K562 (cell line): ENCODE data around the gene POR. TPM values are rescaled to one million over a fixed set of nuclear protein-coding genes. Genes with fewer than 3 reads are reported as not detected.
A peak's percentile ranks its signal among the peaks of the same experiment; 100 is the strongest.

Experiments
- ATAC-seq: fragments of 200-7000 bp; cut with Tn5 transposase; 3 replicates; pipeline ENCODE4 v1.9.1; 2020; ENCODE audit warnings: moderate library complexity
- BruUV-seq: library from RNA; stranded (reverse); fragments of 400-500 nt; replicated peaks from 2 replicates; lab custom pipeline; 2021; lab: Mats Ljungman, UMichigan
- CTCF ChIA-PET: fragments of 300-600 bp; formaldehyde crosslinking; extraction: SDS; loops from one replicate; lab custom pipeline; 2021; ENCODE audit warnings: low intra/inter-chr PET ratio; lab: Yijun Ruan, JAX
- POLR2A ChIA-PET: fragments of 300-600, 350-650 bp; sonication (Branson Sonifier 250); formaldehyde crosslinking; extraction: SDS; loops from one replicate; lab custom pipeline; 2021; ENCODE audit warnings: antibody characterized with exemption, inconsistent platforms; lab: Yijun Ruan, JAX
- DNase-seq, 4 experiments: peaks; one replicate each; pipeline versions ENCODE4 v3.0.0 to v3.0.0-alpha.2; 2011 to 2018; ENCODE audit warnings: low spot score in 3 of 4, mixed read lengths in 3 of 4; ENCODE audit errors: extremely low read depth in 1 of 4
- FAIRE-seq: peaks from 2 replicates; lab custom pipeline; 2011; peaks lifted over from hg19 to GRCh38; lab: Jason Lieb, UNC
- H2AFZ ChIP-seq: 2 replicates; pipeline ENCODE4 v1.6.0; 2011; ENCODE audit warnings: low read depth, low read length, control low read depth, inconsistent platforms
- H3K27ac ChIP-seq: fragments of 200-600 bp; 3 replicates; pipeline ENCODE4 v1.8.0; 2011; ENCODE audit warnings: low read depth, mild to moderate bottlenecking, control low read depth, inconsistent platforms, low read length, moderate library complexity, mixed read lengths; ENCODE audit errors: extremely low read depth
- H3K27me3 ChIP-seq, 2 experiments: fragments of 300-600 bp in 1 of 2; 2 replicates in 1 of 2; 3 replicates in 1 of 2; pipeline versions ENCODE4 v1.6.0 to v1.8.0; 2011; ENCODE audit warnings: inconsistent platforms in 2 of 2, low read length in 2 of 2, mild to moderate bottlenecking in 1 of 2, mixed read lengths in 1 of 2, moderate library complexity in 1 of 2; ENCODE audit not compliant: control insufficient read depth in 2 of 2, insufficient read depth in 2 of 2
- H3K36me3 ChIP-seq: fragments of 300-600 bp; 3 replicates; pipeline ENCODE4 v1.8.0; 2011; ENCODE audit warnings: mild to moderate bottlenecking, low read length, inconsistent platforms; ENCODE audit not compliant: control insufficient read depth, insufficient read depth
- H3K4me1 ChIP-seq, 2 experiments: fragments of 200-600 bp in 1 of 2; replicated peaks in 1 of 2; 2 replicates in 1 of 2; 3 replicates in 1 of 2; pipeline versions ENCODE4 v1.5.1 to v1.8.0; 2011; ENCODE audit warnings: inconsistent platforms in 2 of 2, low read length in 2 of 2, mild to moderate bottlenecking in 1 of 2, mixed read lengths in 1 of 2, moderate library complexity in 1 of 2; ENCODE audit not compliant: control insufficient read depth in 2 of 2, insufficient read depth in 2 of 2
- H3K4me2 ChIP-seq: 2 replicates; pipeline ENCODE4 v1.6.1; 2011; ENCODE audit warnings: low read length, control low read depth, inconsistent platforms, mixed read lengths; ENCODE audit not compliant: insufficient read depth
- H3K4me3 ChIP-seq: fragments of 200-600 bp; sonication (generic), shearing (Covaris generic); 2 replicates; pipeline ENCODE4 v1.5.1; 2016; ENCODE audit warnings: control low read depth, inconsistent platforms
- H3K79me2 ChIP-seq: fragments of 200-600 bp; 3 replicates; pipeline ENCODE4 v1.8.0; 2011; ENCODE audit warnings: low read length, inconsistent platforms; ENCODE audit not compliant: control insufficient read depth, insufficient read depth
- H3K9ac ChIP-seq, 2 experiments: 2 replicates each; pipeline versions ENCODE4 v1.6.0 to v1.6.1; 2011; ENCODE audit warnings: low read depth in 2 of 2, low read length in 2 of 2, control low read depth in 1 of 2, inconsistent platforms in 1 of 2, mild to moderate bottlenecking in 1 of 2, mixed read lengths in 1 of 2; ENCODE audit not compliant: insufficient read depth in 1 of 2
- H3K9me1 ChIP-seq: one replicate; pipeline ENCODE4 v1.6.0; 2011; ENCODE audit warnings: inconsistent platforms, mild to moderate bottlenecking, low read length, moderate library complexity; ENCODE audit not compliant: control insufficient read depth, insufficient read depth
- H3K9me3 ChIP-seq: replicated peaks from 2 replicates; pipeline ENCODE4 v1.5.1; 2011; ENCODE audit warnings: low read depth, low read length, inconsistent platforms; ENCODE audit not compliant: control insufficient read depth, insufficient read depth
- H4K20me1 ChIP-seq: replicated peaks from 2 replicates; pipeline ENCODE4 v1.6.1; 2011; ENCODE audit warnings: low read length, inconsistent platforms, mixed read lengths; ENCODE audit not compliant: control insufficient read depth, insufficient read depth
- ATF3 ChIP-seq, 2 experiments: fragments of 450-650 bp in 1 of 2; sonication (generic) in 1 of 2; formaldehyde crosslinking in 1 of 2; IDR thresholded peaks in 1 of 2; conservative IDR thresholded peaks in 1 of 2; 2 replicates each; pipeline versions ENCODE4 v1.6.1 to v1.8.1; 2016 to 2023; ENCODE audit warnings: mild to moderate bottlenecking in 2 of 2, moderate library complexity in 2 of 2, inconsistent platforms in 1 of 2, missing genetic modification reagents in 1 of 2
- CBFA2T3 ChIP-seq: fragments of 450-650 bp; IDR thresholded peaks from 2 replicates; pipeline ENCODE4 v1.6.1; 2017
- ELF2 ChIP-seq: fragments of 250-450 bp; sonication (Bioruptor Pico); IDR thresholded peaks from 2 replicates; pipeline ENCODE4 v1.5.0; 2021; ENCODE audit warnings: mild to moderate bottlenecking
- ETV5 ChIP-seq: sonication (generic); formaldehyde crosslinking; IDR thresholded peaks from 2 replicates; pipeline ENCODE4 v1.4.0; 2020; ENCODE audit warnings: low read depth, mild to moderate bottlenecking, missing genetic modification reagents
- MNT ChIP-seq, 2 experiments: fragments of 450-650 bp; conservative IDR thresholded peaks; 2 replicates each; pipeline ENCODE4 v1.6.1; 2017; ENCODE audit warnings: mild to moderate bottlenecking in 2 of 2, moderate library complexity in 2 of 2
- NFE2 ChIP-seq: IDR thresholded peaks from 2 replicates; pipeline ENCODE4 v1.6.1; 2014; ENCODE audit warnings: antibody characterized with exemption, low read depth
- PRDM10 ChIP-seq: fragments of 450-650 bp; IDR thresholded peaks from 2 replicates; pipeline ENCODE4 v1.6.1; 2018; ENCODE audit not compliant: partially characterized antibody
- RBM14 ChIP-seq: fragments of 200-400 bp; formaldehyde crosslinking; IDR thresholded peaks from 2 replicates; pipeline ENCODE4 v1.6.1; 2018; ENCODE audit warnings: low read depth, mild to moderate bottlenecking, low read length, moderate library complexity, borderline replicate concordance; ENCODE audit not compliant: insufficient read depth
- SMAD2 ChIP-seq: fragments of 150-350 bp; IDR thresholded peaks from 2 replicates; pipeline ENCODE4 v1.6.1; 2014; ENCODE audit warnings: low read depth, mild to moderate bottlenecking, low read length
- TBL1XR1 ChIP-seq, 2 experiments: IDR thresholded peaks; 2 replicates each; pipeline ENCODE4 v1.6.1; 2012; ENCODE audit warnings: improper control_type of control experiment in 2 of 2, low read length in 2 of 2, mild to moderate bottlenecking in 1 of 2
- YY1 ChIP-seq, 3 experiments: IDR thresholded peaks; 2 replicates each; pipeline ENCODE4 v1.6.1; 2011; ENCODE audit warnings: low read length in 2 of 3, mild to moderate bottlenecking in 2 of 3, moderate library complexity in 2 of 3, borderline replicate concordance in 1 of 3, control low read depth in 1 of 3, low read depth in 1 of 3; ENCODE audit not compliant: insufficient read depth in 3 of 3, insufficient replicate concordance in 2 of 3, control insufficient read depth in 1 of 3, insufficient read length in 1 of 3; ENCODE audit errors: extremely low read depth in 1 of 3
- ZFP1 ChIP-seq: fragments of 450-650 bp; formaldehyde crosslinking; IDR thresholded peaks from 2 replicates; pipeline ENCODE4 v1.4.0; 2020; ENCODE audit warnings: mild to moderate bottlenecking, mixed read lengths
- WGBS: fragments of 100-300 bp; shearing (Covaris generic); methylation state at CpG from one replicate; pipeline ENCODE4 v1.1.6; 2016; ENCODE audit warnings: low coverage, mixed read lengths; ENCODE audit not compliant: insufficient coverage; ENCODE audit errors: missing lambda C conversion rate; 5-methylcytosine and 5-hydroxymethylcytosine counted together
- in situ Hi-C: fragments of 300-500 bp; cut with MboI; formaldehyde crosslinking; loops from 4 replicates; pipeline ENCODE4 v1.15.0; 2018; ENCODE audit warnings: inconsistent platforms, mixed read lengths
- intact Hi-C: fragments of 100-400 bp; cut with micrococcal nuclease; formaldehyde crosslinking; loops from 2 replicates; pipeline ENCODE4 v1.14.2; 2022
- polyA plus RNA-seq, 8 experiments: library from polyadenylated mRNA; depleted of rRNA in 4 of 8; stranded (reverse) in 5 of 8; unstranded in 3 of 8; fragments of >200 nt; fragmentation: Nextera tagmentation in 2 of 8; fragmentation: Illumina TruSeq in 1 of 8; extraction: Ambion mirVana in 2 of 8; extraction: Trizol in 1 of 8; gene quantifications; 2 replicates each; pipeline versions ENCODE4 v1.2.1 to v1.2.3, GENCODE V29; 2011 to 2014; ENCODE audit warnings: inconsistent platforms in 1 of 8, missing spikeins in 1 of 8
- total RNA-seq, 7 experiments: library from RNA; depleted of rRNA in 6 of 7; stranded (reverse); fragments of >200 nt in 6 of 7; fragmentation: Illumina TruSeq in 2 of 7; extraction: Trizol in 2 of 7; gene quantifications; 2 replicates each; pipeline versions ENCODE4 v1.2.1 to v1.2.3, GENCODE V29; 2011 to 2021; ENCODE audit warnings: low replicate concordance in 1 of 7

Gene POR
- total and polyA plus RNA-seq, 9 of the 15 experiments (the other 6 are each of a cell fraction or from before 2014, with no cell fraction given): 4.7 to 142 (median 40.8) TPM

- in situ Hi-C loops (no loop called here), intact Hi-C loops (no loop called here)
- ATAC-seq: peak; percentile 86
- Histone ChIP-seq H3K27ac (no peak overlapping the region), H3K4me2 (no peak overlapping the region), H3K4me3 (no peak overlapping the region), H3K9ac (no peak overlapping the region; a peak in 1 of 4 replicates), H3K36me3 (no peaks in the 10 kb centered on the region), H3K4me1 (peaks cover 2 to 4% of the 10 kb centered on the region in 2 experiments; a peak in 2 of 5 replicates), H2AFZ (0 out of 2 replicates have a peak overlapping the region, but pooled peaks have one; percentile 30), H3K9me3 (no peaks in the 10 kb centered on the region), H3K79me2 (no peaks in the 10 kb centered on the region), H3K27me3 (peaks cover 0 to 5% of the 10 kb centered on the region in 2 experiments; a peak in 1 of 5 replicates), H4K20me1 (no peaks in the 10 kb centered on the region), H3K9me1 (no peaks in the 10 kb centered on the region)
- WGBS: 30% methylated on average over 9 of the region's 10 CpGs
- DNase-seq: peak in 2 of 4 experiments; percentile 56 to 69
- BruUV-seq: no TSS peak
- FAIRE-seq: peak; percentile 90
- CTCF ChIA-PET: interaction anchor here (0.7 kb wide), 1 partner anchor 87 kb away, joined by 3 read pairs; the partner anchor contains the start of gene TMEM120A
- POLR2A ChIA-PET: no interaction called here
- TF ChIP-seq ELF2 (CRISPR knock-in tag): no peak
- TF ChIP-seq ATF3 (IDR thresholded peaks at IDR 0.05): peak; percentile 63
- no peak for TF ChIP-seq ATF3 (CRISPR knock-in tag; conservative IDR thresholded peaks at IDR 0.05)
- peak; percentile 96 for TF ChIP-seq NFE2
- TF ChIP-seq ZFP1: no peak
- peak in 1 of 3 experiments; percentile 27 for TF ChIP-seq YY1 (IDR thresholded peaks at IDR 0.05; ENCODE audit: borderline replicate concordance in 1 of 3, control insufficient read depth in 1 of 3, extremely low read depth in 1 of 3, insufficient read depth in 3 of 3, insufficient read length in 1 of 3, insufficient replicate concordance in 2 of 3, low read depth in 1 of 3, low read length in 2 of 3)
- no peak for TF ChIP-seq RBM14
- TF ChIP-seq MNT (conservative IDR thresholded peaks at IDR 0.05): peak in 1 of 2 experiments; percentile 58; a peak in 1 of 4 replicates
- peak in 1 of 2 experiments; percentile 40; a peak in 1 of 4 replicates for TF ChIP-seq TBL1XR1 (IDR thresholded peaks at IDR 0.05; ENCODE audit: low read length in 2 of 2)
- TF ChIP-seq CBFA2T3: peak; percentile 13; the same call in 1 of the 2 replicates
- 0 out of 2 replicates have a peak, but pooled peaks have one; percentile 22 for TF ChIP-seq ETV5 (CRISPR knock-in tag)
- TF ChIP-seq SMAD2: no peak
- TF ChIP-seq PRDM10: peak; percentile 90
Measured at GRCh38 chr7:75906991-75907667, 7.8 kb upstream of the POR start.
